Measurements from ENCODE around the gene GJD3. TPM values are rescaled to one million over a fixed set of nuclear protein-coding genes. Genes with fewer than 3 reads are reported as not detected.

Gene GJD3
- total and polyA plus RNA-seq, 5 donors, result 0.27 to 1.4 (median 0.80) TPM

- no peaks in the 10 kb centered on the region for H3K9me3 ChIP-seq (ENCODE audit: control insufficient read depth, low read length)
- WGBS, result 27% methylated on average over 11 of the region's 11 CpGs
- intact Hi-C loops (cut with DNase I), result loop anchor here in 1 of 4 donors (5.0 kb wide), 1 partner anchor 34 kb away; no protein-coding TSS in a partner anchor
- H3K27ac ChIP-seq (ENCODE audit: low read length), result peak overlapping the region; percentile 89
- H3K4me3 ChIP-seq (ENCODE audit: low read length), result peak overlapping the region; percentile 89
- no peak for ATAC-seq
- H3K27me3 ChIP-seq (ENCODE audit: control insufficient read depth, insufficient read depth), result no peaks in the 10 kb centered on the region
- DNase-seq, result no peak
- H3K4me1 ChIP-seq (ENCODE audit: control insufficient read depth, insufficient read depth, low read length), result peaks cover 40% of the 10 kb centered on the region
These were observed 18.4 kb downstream of the GJD3 start for GRCh38 chr17:40345994-40346764.

GRCh38 chr17:40345161-40345993 lies 19.2 kb downstream of the GJD3 start:
- ATAC-seq (peak; percentile 38 to 46), DNase-seq (peak; percentile 89 to 95 (median 95))
- peak overlapping the region; percentile 89 for H3K27ac ChIP-seq (ENCODE audit: low read length)
- WGBS, result under 1% methylated on average over 44 of the region's 45 CpGs
- intact Hi-C loops (cut with DNase I), result loop anchor here in 1 of 4 donors (5.0 kb wide), 1 partner anchor 33 kb away; no protein-coding TSS in a partner anchor
- no peaks in the 10 kb centered on the region for H3K27me3 ChIP-seq (ENCODE audit: control insufficient read depth, insufficient read depth)
- no peaks in the 10 kb centered on the region for H3K9me3 ChIP-seq (ENCODE audit: control insufficient read depth, low read length)
- peaks cover 40% of the 10 kb centered on the region for H3K4me1 ChIP-seq (ENCODE audit: control insufficient read depth, insufficient read depth, low read length)
- H3K4me3 ChIP-seq (ENCODE audit: low read length), result peak overlapping the region; percentile 89

- H3K27ac ChIP-seq (ENCODE audit: low read length), result peak overlapping the region; percentile 69
- no peaks in the 10 kb centered on the region for H3K9me3 ChIP-seq (ENCODE audit: control insufficient read depth, low read length)
- peaks cover 34% of the 10 kb centered on the region for H3K4me1 ChIP-seq (ENCODE audit: control insufficient read depth, insufficient read depth, low read length)
- H3K27me3 ChIP-seq (ENCODE audit: control insufficient read depth, insufficient read depth), result no peaks in the 10 kb centered on the region
- WGBS, result 11% methylated on average over 7 of the region's 7 CpGs
- H3K4me3 ChIP-seq (ENCODE audit: low read length), result peak overlapping the region; percentile 89
- ATAC-seq (peak; percentile 3 to 8), DNase-seq (peak in 1 of 3 donors; percentile 55)
- intact Hi-C loops (cut with DNase I), result loop anchor here in 1 of 4 donors (5.0 kb wide), 1 partner anchor 32 kb away; no protein-coding TSS in a partner anchor
These were observed 19.9 kb downstream of the GJD3 start for GRCh38 chr17:40344421-40345160.

GRCh38 chr17:40343219-40344119 lies 21.1 kb downstream of the GJD3 start:
- intact Hi-C loops (cut with DNase I), result no loop called here

GRCh38 chr17:40342504-40343218 lies 21.9 kb downstream of the GJD3 start:
- Histone ChIP-seq H3K9me3 (ENCODE audit: control insufficient read depth, low read length) (no peaks in the 10 kb centered on the region), H3K27ac (ENCODE audit: low read length) (peak overlapping the region; percentile 69), H3K27me3 (ENCODE audit: control insufficient read depth, insufficient read depth) (no peaks in the 10 kb centered on the region), H3K4me3 (ENCODE audit: low read length) (peak overlapping the region; percentile 89), H3K4me1 (ENCODE audit: control insufficient read depth, insufficient read depth, low read length) (peaks cover 24% of the 10 kb centered on the region)
- 5% methylated on average over 38 of the region's 38 CpGs for WGBS
- peak in 1 of 3 donors; percentile 32 for DNase-seq
- intact Hi-C loops (cut with DNase I), result no loop called here
- ATAC-seq, result no peak

More at GRCh38 chr17:40343219-40344119, 21.1 kb downstream of the GJD3 start:
- no peaks in the 10 kb centered on the region for H3K27me3 ChIP-seq (ENCODE audit: control insufficient read depth, insufficient read depth)
- peak overlapping the region; percentile 69 for H3K27ac ChIP-seq (ENCODE audit: low read length)
- H3K4me1 ChIP-seq (ENCODE audit: control insufficient read depth, insufficient read depth, low read length), result peaks cover 26% of the 10 kb centered on the region
- H3K9me3 ChIP-seq (ENCODE audit: control insufficient read depth, low read length), result no peaks in the 10 kb centered on the region
- ATAC-seq (no peak), DNase-seq (peak; percentile 63 to 82 (median 75))
- WGBS, result 18% methylated on average over 15 of the region's 15 CpGs
- H3K4me3 ChIP-seq (ENCODE audit: low read length), result peak overlapping the region; percentile 89

GRCh38 chr17:40341808-40342503 lies 22.6 kb downstream of the GJD3 start:
- Histone ChIP-seq H3K27me3 (ENCODE audit: control insufficient read depth, insufficient read depth) (no peaks in the 10 kb centered on the region), H3K27ac (ENCODE audit: low read length) (peak overlapping the region; percentile 87), H3K4me1 (ENCODE audit: control insufficient read depth, insufficient read depth, low read length) (peaks cover 19% of the 10 kb centered on the region), H3K4me3 (ENCODE audit: low read length) (peak overlapping the region; percentile 89), H3K9me3 (ENCODE audit: control insufficient read depth, low read length) (no peaks in the 10 kb centered on the region)
- under 1% methylated on average over 55 of the region's 55 CpGs for WGBS
- intact Hi-C loops (cut with DNase I), result no loop called here
- ATAC-seq (peak; percentile 69 to 71), DNase-seq (peak; percentile 89 to 95 (median 94))

GRCh38 chr17:40340880-40341807 lies 23.4 kb downstream of the GJD3 start:
- WGBS, result under 1% methylated on average over 55 of the region's 55 CpGs
- peak; percentile 97 to 98 (median 97) for DNase-seq
- Histone ChIP-seq H3K27ac (ENCODE audit: low read length) (peak overlapping the region; percentile 87), H3K4me1 (ENCODE audit: control insufficient read depth, insufficient read depth, low read length) (peaks cover 14% of the 10 kb centered on the region), H3K27me3 (ENCODE audit: control insufficient read depth, insufficient read depth) (no peaks in the 10 kb centered on the region), H3K9me3 (ENCODE audit: control insufficient read depth, low read length) (no peaks in the 10 kb centered on the region), H3K4me3 (ENCODE audit: low read length) (peak overlapping the region; percentile 89)
- intact Hi-C loops (cut with DNase I), result no loop called here
- ATAC-seq, result peak; percentile 72 to 76

GRCh38 chr17:40340327-40340726 lies 24.2 kb downstream of the GJD3 start:
- H3K9me3 ChIP-seq (ENCODE audit: control insufficient read depth, low read length), result no peaks in the 10 kb centered on the region
- peaks cover 17% of the 10 kb centered on the region for H3K4me1 ChIP-seq (ENCODE audit: control insufficient read depth, insufficient read depth, low read length)
- no peaks in the 10 kb centered on the region for H3K27me3 ChIP-seq (ENCODE audit: control insufficient read depth, insufficient read depth)
- no peak for ATAC-seq
- no peak for DNase-seq
- no peak overlapping the region for H3K4me3 ChIP-seq (ENCODE audit: low read length)
- whole genome bisulfite sequencing, result 95% methylated on average over 1 of the region's 1 CpG
- intact Hi-C loops (cut with DNase I), result no loop called here
- H3K27ac ChIP-seq (ENCODE audit: low read length), result no peak overlapping the region
